Endothelial cell of umbilical vein (primary cell): Measurements from ENCODE around the gene WDR37. TPM values are rescaled to one million over a fixed set of nuclear protein-coding genes. Genes with fewer than 3 reads are reported as not detected.

Experiments
- BruUV-seq: library from RNA; stranded (reverse); fragments of 400-500 nt; replicated peaks from 2 replicates; lab custom pipeline; 2021; lab: Mats Ljungman, UMichigan
- CTCF ChIA-PET: fragments of 300-600, 350-600 bp; sonication (Branson Sonifier 250); formaldehyde crosslinking; loops from one replicate; lab custom pipeline; 2021; ENCODE audit warnings: antibody characterized with exemption, inconsistent platforms; lab: Charles Lee
- POLR2A ChIA-PET: fragments of 300-600, 350-600 bp; sonication (Branson Sonifier 250); formaldehyde crosslinking; loops from one replicate; lab custom pipeline; 2021; ENCODE audit warnings: antibody characterized with exemption, inconsistent platforms; lab: Charles Lee
- DNase-seq: peaks from one replicate; pipeline ENCODE4 v3.0.0-alpha.2; 2011; ENCODE audit warnings: low read depth, low spot score
- FAIRE-seq: peaks from 2 replicates; lab custom pipeline; 2011; peaks lifted over from hg19 to GRCh38; lab: Jason Lieb, UNC
- H2AFZ ChIP-seq: 2 replicates; pipeline ENCODE4 v1.6.0; 2012; ENCODE audit warnings: low read depth, low read length, control low read depth, inconsistent platforms
- H3K27ac ChIP-seq: 2 replicates; pipeline ENCODE4 v1.5.1; 2011; ENCODE audit warnings: low read depth, mild to moderate bottlenecking, control low read depth, low read length, moderate library complexity; ENCODE audit not compliant: insufficient read depth
- H3K27me3 ChIP-seq, 2 experiments: 2 replicates each; pipeline versions ENCODE4 v1.6.0 to v1.6.1; 2011; ENCODE audit warnings: low read length in 2 of 2, mixed read lengths in 1 of 2; ENCODE audit not compliant: control insufficient read depth in 2 of 2, insufficient read depth in 2 of 2
- H3K36me3 ChIP-seq, 2 experiments: 2 replicates in 1 of 2; 3 replicates in 1 of 2; pipeline ENCODE4 v1.5.1; 2011; ENCODE audit warnings: low read length in 2 of 2, mild to moderate bottlenecking in 1 of 2, moderate library complexity in 1 of 2; ENCODE audit not compliant: control insufficient read depth in 2 of 2, insufficient read depth in 2 of 2; ENCODE audit errors: extremely low read depth in 1 of 2
- H3K4me1 ChIP-seq: 3 replicates; pipeline ENCODE4 v1.5.1; 2011; ENCODE audit warnings: mild to moderate bottlenecking, low read length; ENCODE audit not compliant: control insufficient read depth, insufficient read depth; ENCODE audit errors: extremely low read depth
- H3K4me2 ChIP-seq: 2 replicates; pipeline ENCODE4 v1.6.1; 2011; ENCODE audit warnings: low read length, control low read depth, mixed read lengths; ENCODE audit not compliant: insufficient read depth
- H3K4me3 ChIP-seq, 3 experiments: fragments of 200-600 bp in 1 of 3; sonication (generic), shearing (Covaris generic) in 1 of 3; replicated peaks in 1 of 3; 2 replicates each; pipeline ENCODE4 v1.5.1; 2011 to 2016; ENCODE audit warnings: control low read depth in 3 of 3, low read length in 3 of 3, mild to moderate bottlenecking in 2 of 3, inconsistent platforms in 1 of 3, low read depth in 1 of 3, moderate library complexity in 1 of 3; ENCODE audit not compliant: insufficient read depth in 1 of 3
- H3K79me2 ChIP-seq: 2 replicates; pipeline ENCODE4 v1.6.0; 2012; ENCODE audit warnings: low read length, inconsistent platforms; ENCODE audit not compliant: control insufficient read depth, insufficient read depth
- H3K9ac ChIP-seq: replicated peaks from 2 replicates; pipeline ENCODE3; 2011; ENCODE audit warnings: low read length, control low read depth; ENCODE audit not compliant: insufficient read depth; ENCODE audit errors: extremely low read depth
- H3K9me1 ChIP-seq: replicated peaks from 3 replicates; pipeline ENCODE4 v1.6.0; 2011; ENCODE audit warnings: mild to moderate bottlenecking, low read length; ENCODE audit not compliant: control insufficient read depth, insufficient read depth; ENCODE audit errors: extremely low read depth
- H3K9me3 ChIP-seq: replicated peaks from 2 replicates; pipeline ENCODE4 v1.5.1; 2012; ENCODE audit warnings: low read length, inconsistent platforms; ENCODE audit not compliant: control insufficient read depth, insufficient read depth
- H4K20me1 ChIP-seq: replicated peaks from 2 replicates; pipeline ENCODE3; 2011; ENCODE audit warnings: mild to moderate bottlenecking, low read length; ENCODE audit not compliant: control insufficient read depth, insufficient read depth; ENCODE audit errors: extremely low read depth
- EZH2 ChIP-seq: IDR thresholded peaks from 2 replicates; pipeline ENCODE4 v1.6.1; 2012; ENCODE audit warnings: borderline replicate concordance, low read depth, mild to moderate bottlenecking, moderate library complexity, low read length, inconsistent platforms; ENCODE audit not compliant: severe bottlenecking
- FOS ChIP-seq: IDR thresholded peaks from 2 replicates; pipeline ENCODE4 v1.6.1; 2011; ENCODE audit warnings: mild to moderate bottlenecking, low read length, moderate library complexity, borderline replicate concordance; ENCODE audit not compliant: insufficient read depth
- GATA2 ChIP-seq: IDR thresholded peaks from 2 replicates; pipeline ENCODE4 v1.7.0; 2011; ENCODE audit warnings: low read depth, mild to moderate bottlenecking, moderate library complexity, mixed read lengths, low read length; ENCODE audit not compliant: insufficient read length, insufficient read depth
- JUN ChIP-seq: IDR thresholded peaks from 2 replicates; pipeline ENCODE4 v1.6.1; 2011; ENCODE audit warnings: borderline replicate concordance, low read depth; ENCODE audit not compliant: insufficient read length, insufficient read depth
- MYC ChIP-seq: IDR thresholded peaks from one replicate; pipeline ENCODE4 v1.6.1; 2011; ENCODE audit warnings: mild to moderate bottlenecking, low read depth, low read length
- POLR2A ChIP-seq: IDR thresholded peaks from 2 replicates; pipeline ENCODE4 v1.6.1; 2012; ENCODE audit warnings: low read depth, mild to moderate bottlenecking, control low read depth, low read length
- POLR2AphosphoS5 ChIP-seq: IDR thresholded peaks from 2 replicates; pipeline ENCODE4 v1.6.1; 2012; ENCODE audit warnings: low read depth, mild to moderate bottlenecking, control low read depth, low read length, moderate library complexity; ENCODE audit not compliant: insufficient read depth
- dilution Hi-C: fragments of 300-500 bp; cut with MboI; formaldehyde crosslinking; loops from one replicate; pipeline ENCODE4 v1.15.0; 2019; ENCODE audit warnings: low sequenced_read_pairs; ENCODE audit not compliant: extremely low pct_ligation_motif_present
- intact Hi-C: fragments of 100-400 bp; cut with micrococcal nuclease; formaldehyde crosslinking; loops from one replicate; pipeline ENCODE4 v1.10.0; 2022
- polyA plus RNA-seq, 4 experiments: library from polyadenylated mRNA; depleted of rRNA in 3 of 4; stranded (reverse) in 3 of 4; unstranded in 1 of 4; fragments of >200 nt; gene quantifications; 2 replicates each; pipeline versions ENCODE4 v1.2.1 to v1.2.3, GENCODE V29; 2011 to 2012; ENCODE audit warnings: missing spikeins in 1 of 4
- total RNA-seq: library from RNA; stranded (reverse); gene quantifications from 2 replicates; pipeline ENCODE4 v1.2.3, GENCODE V29; 2021
- TF ChIP-seq, protein P1 (sequence below): IDR thresholded peaks from 2 replicates; pipeline ENCODE4 v1.6.1; 2011; ENCODE audit not compliant: insufficient read depth, insufficient read length
- TF ChIP-seq, protein P2 (sequence below), 2 donors: IDR thresholded peaks; 1 replicate in 1 of 2; 2 replicates in 1 of 2; pipeline ENCODE4 v1.5.1; 2011; ENCODE audit warnings: low read length in 2 of 2, mild to moderate bottlenecking in 2 of 2, moderate library complexity in 2 of 2, control low read depth in 1 of 2, inconsistent platforms in 1 of 2, low read depth in 1 of 2; ENCODE audit not compliant: insufficient read depth in 1 of 2; ENCODE audit errors: extremely low read depth in 1 of 2

The WDR37 gene
- total and polyA plus RNA-seq, 2 donors (not counting 3 experiments of a cell fraction or from before 2014, with no cell fraction given), result 21.7 to 25.5 TPM

- DNase-seq (no peak), FAIRE-seq (no peak)
- ChIA-PET POLR2A (no interaction called here), CTCF (no interaction called here)
- no peaks in the 10 kb centered on the region for H3K9me1 ChIP-seq
- dilution Hi-C loops (no loop called here), intact Hi-C loops (no loop called here)
- no peak overlapping the region for H2AFZ ChIP-seq
- H3K27me3 ChIP-seq, result no peaks in the 10 kb centered on the region
- H3K9ac ChIP-seq, result no peak overlapping the region
- H3K79me2 ChIP-seq, result no peaks in the 10 kb centered on the region
- H3K9me3 ChIP-seq, result no peaks in the 10 kb centered on the region
- H3K36me3 ChIP-seq, result no peaks in the 10 kb centered on the region
- H4K20me1 ChIP-seq, result no peaks in the 10 kb centered on the region
- no peak overlapping the region for H3K27ac ChIP-seq
- no TSS peak for BruUV-seq
- H3K4me1 ChIP-seq, result no peaks in the 10 kb centered on the region
- no peak overlapping the region for H3K4me2 ChIP-seq
- TF ChIP-seq GATA2 (no peak), EZH2 (no peak), POLR2A (no peak), POLR2AphosphoS5 (no peak), FOS (no peak), MYC (no peak), JUN (no peak)
- TF ChIP-seq, protein P1, sequence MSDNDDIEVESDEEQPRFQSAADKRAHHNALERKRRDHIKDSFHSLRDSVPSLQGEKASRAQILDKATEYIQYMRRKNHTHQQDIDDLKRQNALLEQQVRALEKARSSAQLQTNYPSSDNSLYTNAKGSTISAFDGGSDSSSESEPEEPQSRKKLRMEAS, result no peak
- TF ChIP-seq, protein P2, sequence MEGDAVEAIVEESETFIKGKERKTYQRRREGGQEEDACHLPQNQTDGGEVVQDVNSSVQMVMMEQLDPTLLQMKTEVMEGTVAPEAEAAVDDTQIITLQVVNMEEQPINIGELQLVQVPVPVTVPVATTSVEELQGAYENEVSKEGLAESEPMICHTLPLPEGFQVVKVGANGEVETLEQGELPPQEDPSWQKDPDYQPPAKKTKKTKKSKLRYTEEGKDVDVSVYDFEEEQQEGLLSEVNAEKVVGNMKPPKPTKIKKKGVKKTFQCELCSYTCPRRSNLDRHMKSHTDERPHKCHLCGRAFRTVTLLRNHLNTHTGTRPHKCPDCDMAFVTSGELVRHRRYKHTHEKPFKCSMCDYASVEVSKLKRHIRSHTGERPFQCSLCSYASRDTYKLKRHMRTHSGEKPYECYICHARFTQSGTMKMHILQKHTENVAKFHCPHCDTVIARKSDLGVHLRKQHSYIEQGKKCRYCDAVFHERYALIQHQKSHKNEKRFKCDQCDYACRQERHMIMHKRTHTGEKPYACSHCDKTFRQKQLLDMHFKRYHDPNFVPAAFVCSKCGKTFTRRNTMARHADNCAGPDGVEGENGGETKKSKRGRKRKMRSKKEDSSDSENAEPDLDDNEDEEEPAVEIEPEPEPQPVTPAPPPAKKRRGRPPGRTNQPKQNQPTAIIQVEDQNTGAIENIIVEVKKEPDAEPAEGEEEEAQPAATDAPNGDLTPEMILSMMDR (IDR thresholded peaks at IDR 0.05; ENCODE audit: extremely low read depth in 1 of 2, insufficient read depth in 1 of 2, low read depth in 1 of 2, low read length in 2 of 2), result no peak
- H3K4me3 ChIP-seq, result no peak overlapping the region
Measured at GRCh38 chr10:1166828-1167275, 110.7 kb downstream of the WDR37 start.
